ENCODE data around the gene LRRC74B.

- no peak for TF ChIP-seq CTCF (conservative IDR thresholded peaks at IDR 0.05; ENCODE audit: low read depth, low read length)
- no peak for TF ChIP-seq EZH2 (IDR thresholded peaks at IDR 0.05; ENCODE audit: low read length, unreplicated experiment)
- no peak for TF ChIP-seq EZH2phosphoT487 (IDR thresholded peaks at IDR 0.05; ENCODE audit: borderline replicate concordance, low read length)
Measured at GRCh38 chr22:21034989-21035388, 10.8 kb upstream of the LRRC74B start.

Measured in PC-3 (cell line).